SK-N-SH (cell line): ENCODE data around the gene SULF2. TPM values are rescaled to one million over a fixed set of nuclear protein-coding genes. Genes with fewer than 3 reads are reported as not detected.

ENCODE experiments used
- CTCF ChIA-PET: fragments of 300-600, 350-600 bp; formaldehyde crosslinking; extraction: SDS; loops from one replicate; lab custom pipeline; 2021; lab: Yijun Ruan, JAX
- POLR2A ChIA-PET: fragments of 350-600 bp; sonication (Branson Sonifier 250); formaldehyde crosslinking; extraction: SDS; loops from one replicate; lab custom pipeline; 2020; ENCODE audit warnings: antibody characterized with exemption, inconsistent platforms; lab: Yijun Ruan, JAX
- DNase-seq: peaks from one replicate; pipeline ENCODE4 v3.0.0; 2012
- H2AFZ ChIP-seq: fragments of 200-600 bp; sonication (generic); 2 replicates; pipeline ENCODE4 v1.8.1; 2016; ENCODE audit warnings: antibody characterized with exemption, mild to moderate bottlenecking, low read depth
- H3F3A ChIP-seq: fragments of 200-600 bp; sonication (generic); replicated peaks from 2 replicates; pipeline ENCODE3; 2016; ENCODE audit warnings: antibody characterized with exemption, mild to moderate bottlenecking; ENCODE audit not compliant: insufficient read depth
- H3K27ac ChIP-seq, 2 experiments: fragments of 200-500 bp in 1 of 2; fragments of 200-600 bp in 1 of 2; sonication (Bioruptor generic) in 1 of 2; sonication (generic), shearing (Covaris generic) in 1 of 2; 2 replicates each; pipeline versions ENCODE4 v1.5.1 to v1.6.1; 2014 to 2016; ENCODE audit warnings: low read depth in 2 of 2, inconsistent platforms in 1 of 2, low read length in 1 of 2, mild to moderate bottlenecking in 1 of 2, mixed read lengths in 1 of 2
- H3K27me3 ChIP-seq: fragments of 200-600 bp; sonication (generic), shearing (Covaris generic); 2 replicates; pipeline ENCODE4 v1.6.1; 2016; ENCODE audit warnings: mixed run types; ENCODE audit not compliant: insufficient read depth
- H3K36me3 ChIP-seq, 2 experiments: fragments of 200-500 bp in 1 of 2; fragments of 200-600 bp in 1 of 2; sonication (Bioruptor generic) in 1 of 2; sonication (generic) in 1 of 2; replicated peaks in 1 of 2; 2 replicates each; pipeline versions ENCODE3 to v1.5.1; 2014 to 2016; ENCODE audit warnings: low read length in 1 of 2, mild to moderate bottlenecking in 1 of 2; ENCODE audit not compliant: insufficient read depth in 2 of 2, control insufficient read depth in 1 of 2
- H3K4me1 ChIP-seq, 2 experiments: fragments of 200-500 bp in 1 of 2; fragments of 200-600 bp in 1 of 2; sonication (Bioruptor generic) in 1 of 2; sonication (generic), shearing (Covaris generic) in 1 of 2; 2 replicates each; pipeline versions ENCODE4 v1.5.1 to v1.6.1; 2014 to 2016; ENCODE audit warnings: low read depth in 1 of 2, low read length in 1 of 2, mixed run types in 1 of 2; ENCODE audit not compliant: insufficient read depth in 2 of 2, control insufficient read depth in 1 of 2
- H3K4me2 ChIP-seq: fragments of 200-600 bp; sonication (generic), shearing (Covaris generic); 2 replicates; pipeline ENCODE4 v1.6.1; 2017; ENCODE audit warnings: mixed run types
- H3K4me3 ChIP-seq, 2 experiments: fragments of 200-500 bp in 1 of 2; fragments of 200-600 bp in 1 of 2; sonication (Bioruptor generic) in 1 of 2; sonication (generic), shearing (Covaris generic) in 1 of 2; 2 replicates each; pipeline versions ENCODE4 v1.5.1 to v1.8.1; 2014 to 2016; ENCODE audit warnings: low read depth in 2 of 2, inconsistent platforms in 1 of 2, low read length in 1 of 2, mild to moderate bottlenecking in 1 of 2, mixed read lengths in 1 of 2, moderate library complexity in 1 of 2
- H3K79me2 ChIP-seq: fragments of 200-600 bp; sonication (generic); 2 replicates; pipeline ENCODE4 v1.8.1; 2017; ENCODE audit warnings: mild to moderate bottlenecking; ENCODE audit not compliant: insufficient read depth
- H3K9ac ChIP-seq: fragments of 200-600 bp; sonication (generic); 2 replicates; pipeline ENCODE4 v1.6.1; 2017; ENCODE audit warnings: mixed run types
- H3K9me2 ChIP-seq: fragments of 200-600 bp; sonication (generic); 2 replicates; pipeline ENCODE4 v1.6.1; 2017; ENCODE audit warnings: mixed run types
- H3K9me3 ChIP-seq: fragments of 200-600 bp; sonication (generic); 2 replicates; pipeline ENCODE4 v1.6.1; 2017; ENCODE audit warnings: mixed run types, mild to moderate bottlenecking, moderate library complexity
- H4K20me1 ChIP-seq: fragments of 200-600 bp; sonication (generic); 2 replicates; pipeline ENCODE4 v1.6.1; 2017; ENCODE audit warnings: mild to moderate bottlenecking, mixed run types; ENCODE audit not compliant: insufficient read depth
- ELF1 ChIP-seq: IDR thresholded peaks from 2 replicates; pipeline ENCODE4 v1.4.0; 2012
- EP300 ChIP-seq, 2 experiments: IDR thresholded peaks; 2 replicates each; pipeline versions ENCODE4 v1.4.0 to v1.6.1; 2012; ENCODE audit warnings: borderline replicate concordance in 1 of 2, low read depth in 1 of 2, low read length in 1 of 2
- FOXM1 ChIP-seq: IDR thresholded peaks from 2 replicates; pipeline ENCODE4 v1.4.0; 2012; ENCODE audit warnings: low read depth, mild to moderate bottlenecking
- GATA2 ChIP-seq: sonication (generic); formaldehyde crosslinking; IDR thresholded peaks from 2 replicates; pipeline ENCODE4 v1.5.0; 2020; ENCODE audit warnings: mild to moderate bottlenecking, missing genetic modification reagents
- IRF3 ChIP-seq: fragments of 150-350 bp; IDR thresholded peaks from 2 replicates; pipeline ENCODE4 v1.6.1; 2016; ENCODE audit warnings: mild to moderate bottlenecking, low read depth, low read length
- JUND ChIP-seq: IDR thresholded peaks from 2 replicates; pipeline ENCODE4 v1.4.0; 2012
- MAX ChIP-seq: IDR thresholded peaks from 2 replicates; pipeline ENCODE4 v1.4.0; 2012; ENCODE audit warnings: low read depth
- MEF2A ChIP-seq: IDR thresholded peaks from 2 replicates; pipeline ENCODE4 v1.4.0; 2012; ENCODE audit warnings: low read depth, borderline replicate concordance
- NFIC ChIP-seq: IDR thresholded peaks from 2 replicates; pipeline ENCODE4 v1.4.0; 2012; ENCODE audit warnings: borderline replicate concordance
- NRF1 ChIP-seq: IDR thresholded peaks from 2 replicates; pipeline ENCODE4 v1.6.1; 2012; ENCODE audit warnings: low read depth, mild to moderate bottlenecking, low read length
- POLR2AphosphoS5 ChIP-seq: IDR thresholded peaks from 2 replicates; pipeline ENCODE4 v1.6.1; 2012; ENCODE audit warnings: low read depth, low read length
- RCOR1 ChIP-seq: fragments of 150-350 bp; IDR thresholded peaks from 2 replicates; pipeline ENCODE4 v1.6.1; 2017; ENCODE audit warnings: antibody characterized with exemption, low read length
- TAF1 ChIP-seq: IDR thresholded peaks from 2 replicates; pipeline ENCODE4 v1.6.1; 2012; ENCODE audit warnings: low read depth, mild to moderate bottlenecking, low read length, moderate library complexity, borderline replicate concordance
- TEAD4 ChIP-seq: IDR thresholded peaks from 2 replicates; pipeline ENCODE4 v1.4.0; 2012; ENCODE audit warnings: mild to moderate bottlenecking, borderline replicate concordance; ENCODE audit not compliant: insufficient read depth
- USF2 ChIP-seq: fragments of 150-350 bp; IDR thresholded peaks from 2 replicates; pipeline ENCODE4 v1.6.1; 2017; ENCODE audit warnings: antibody characterized with exemption, low read length, low read depth, borderline replicate concordance
- YY1 ChIP-seq: IDR thresholded peaks from 2 replicates; pipeline ENCODE4 v1.4.0; 2012; ENCODE audit warnings: low read depth, mild to moderate bottlenecking
- WGBS: methylation state at CpG from one replicate; pipeline ENCODE4 v1.1.6; 2017; ENCODE audit warnings: low lambda C conversion rate; 5-methylcytosine and 5-hydroxymethylcytosine counted together
- polyA plus RNA-seq, 3 experiments: library from polyadenylated mRNA; depleted of rRNA; stranded (reverse); fragments of >200 nt; gene quantifications; 2 replicates each; pipeline ENCODE4 v1.2.3, GENCODE V29; 2012
- TF ChIP-seq, protein P1 (sequence below): IDR thresholded peaks from 2 replicates; pipeline ENCODE4; 2012

The SULF2 gene
- polyA plus RNA-seq, 1 of the 3 experiments (the other 2 are of a cell fraction), result 20.2 TPM

DNA sequence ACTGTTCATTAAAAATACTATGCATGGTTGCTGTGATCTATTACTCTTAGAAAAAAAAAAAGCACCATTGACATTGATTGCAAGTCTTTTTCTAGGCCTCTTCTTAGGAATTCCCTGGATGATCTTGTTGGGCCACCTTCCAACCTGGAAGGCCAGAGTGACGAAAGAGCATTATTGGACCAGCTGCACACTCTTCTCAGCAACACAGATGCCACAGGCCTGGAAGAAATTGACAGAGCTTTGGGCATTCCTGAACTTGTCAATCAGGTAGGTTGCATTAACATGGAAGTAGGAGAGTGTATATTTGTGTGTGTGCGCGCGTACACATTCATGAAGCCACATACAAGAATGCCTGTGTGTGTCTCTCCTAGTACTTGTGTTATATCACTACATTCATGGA lies 143.2 kb downstream of the SULF2 start:
- TF ChIP-seq NFIC (no peak), EP300 (IDR thresholded peaks at IDR 0.05; ENCODE audit: borderline replicate concordance in 1 of 2, low read depth in 1 of 2, low read length in 1 of 2) (no peak), TEAD4 (no peak), MAX (no peak), NRF1 (no peak), TAF1 (no peak), YY1 (no peak), FOXM1 (no peak), ELF1 (no peak), RCOR1 (no peak), POLR2AphosphoS5 (no peak), MEF2A (no peak), USF2 (no peak), GATA2 (CRISPR knock-in tag) (no peak), JUND (no peak), IRF3 (no peak)
- TF ChIP-seq, protein P1, sequence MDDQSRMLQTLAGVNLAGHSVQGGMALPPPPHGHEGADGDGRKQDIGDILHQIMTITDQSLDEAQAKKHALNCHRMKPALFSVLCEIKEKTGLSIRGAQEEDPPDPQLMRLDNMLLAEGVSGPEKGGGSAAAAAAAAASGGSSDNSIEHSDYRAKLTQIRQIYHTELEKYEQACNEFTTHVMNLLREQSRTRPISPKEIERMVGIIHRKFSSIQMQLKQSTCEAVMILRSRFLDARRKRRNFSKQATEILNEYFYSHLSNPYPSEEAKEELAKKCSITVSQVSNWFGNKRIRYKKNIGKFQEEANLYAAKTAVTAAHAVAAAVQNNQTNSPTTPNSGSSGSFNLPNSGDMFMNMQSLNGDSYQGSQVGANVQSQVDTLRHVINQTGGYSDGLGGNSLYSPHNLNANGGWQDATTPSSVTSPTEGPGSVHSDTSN, result no peak
- Histone ChIP-seq H4K20me1 (no peaks in the 10 kb centered on the region), H3K27me3 (no peaks in the 10 kb centered on the region), H3K9me2 (no peaks in the 10 kb centered on the region), H3K27ac (no peak overlapping the region), H3K9me3 (no peaks in the 10 kb centered on the region), H2AFZ (no peak overlapping the region), H3K4me1 (no peaks in the 10 kb centered on the region), H3K4me2 (no peak overlapping the region), H3F3A (peaks cover 4% of the 10 kb centered on the region), H3K9ac (no peak overlapping the region), H3K36me3 (peaks cover 38 to 43% of the 10 kb centered on the region in 2 experiments), H3K79me2 (no peaks in the 10 kb centered on the region), H3K4me3 (no peak overlapping the region)
- ChIA-PET CTCF (interaction anchor here (1.3 kb wide), 1 partner anchor 980 kb away, joined by 3 read pairs; no protein-coding TSS in a partner anchor), POLR2A (no interaction called here)
- DNase-seq, result no peak
- WGBS, result 97% methylated on average over 4 of the region's 4 CpGs
